Astrocyte of the cerebellum (primary cell): ENCODE results near the gene ANKRD9.
A peak's percentile ranks its signal among the peaks of the same experiment; 100 is the strongest.

ENCODE experiments used
- DNase-seq: peaks from one replicate; pipeline ENCODE4 v3.0.0-alpha.2; 2011; ENCODE audit warnings: low read depth
- H3K4me3 ChIP-seq: 2 replicates; pipeline ENCODE4 v1.5.1; 2011; ENCODE audit warnings: mild to moderate bottlenecking, low read depth, low read length, moderate library complexity
- CTCF ChIP-seq: IDR thresholded peaks from 2 replicates; pipeline ENCODE4 v1.5.1; 2012; ENCODE audit warnings: low read length, low read depth, moderate library complexity, mild to moderate bottlenecking; ENCODE audit errors: missing control alignments
- in situ Hi-C: cut with HindIII; loops from 2 replicates; pipeline ENCODE4 v1.10.0; 2017; ENCODE audit warnings: low sequenced_read_pairs

ANKRD9 gene

GRCh38 chr14:102532204-102532658, 22.7 kb upstream of the ANKRD9 start:
- H3K4me3 ChIP-seq: no peak overlapping the region
- DNase-seq: no peak
- in situ Hi-C loops: no loop called here
- TF ChIP-seq CTCF: no peak

- H3K4me3 ChIP-seq: no peak overlapping the region
- TF ChIP-seq CTCF: no peak
- no peak for DNase-seq
- in situ Hi-C loops: no loop called here
Measured at GRCh38 chr14:102530828-102531478, 21.4 kb upstream of the ANKRD9 start.

GRCh38 chr14:102528431-102529170, 19.0 kb upstream of the ANKRD9 start:
- in situ Hi-C loops: no loop called here
- TF ChIP-seq CTCF: no peak
- no peak overlapping the region for H3K4me3 ChIP-seq
- DNase-seq: no peak

- no peak overlapping the region for H3K4me3 ChIP-seq
- DNase-seq: no peak
- no peak for TF ChIP-seq CTCF
- in situ Hi-C loops: no loop called here
Measured at GRCh38 chr14:102525929-102526497, 16.4 kb upstream of the ANKRD9 start.

- peak overlapping the region; percentile 62 for H3K4me3 ChIP-seq
- in situ Hi-C loops: no loop called here
- no peak for TF ChIP-seq CTCF
- DNase-seq: peak; percentile 29
Measured at GRCh38 chr14:102525219-102525928, 15.8 kb upstream of the ANKRD9 start.

- DNase-seq: peak; percentile 92
- peak overlapping the region; percentile 62 for H3K4me3 ChIP-seq
- TF ChIP-seq CTCF: peak; percentile 93
- in situ Hi-C loops: no loop called here
Measured at GRCh38 chr14:102524451-102525218, 15.1 kb upstream of the ANKRD9 start.
